ENCODE results near the gene CACNA1C. TPM values are rescaled to one million over a fixed set of nuclear protein-coding genes. Genes with fewer than 3 reads are reported as not detected.

The CACNA1C gene
- total and polyA plus RNA-seq, 5 donors = 34.6 to 163 (median 123) TPM

- H3K27ac ChIP-seq (ENCODE audit: low read length) = no peak overlapping the region
Measured at GRCh38 chr12:2374092-2374906, 321.5 kb downstream of the CACNA1C start.

GRCh38 chr12:2375871-2376270 is 323.1 kb downstream of the CACNA1C start:
- H3K9me3 ChIP-seq (ENCODE audit: control insufficient read depth, low read length) = no peaks in the 10 kb centered on the region
- 83% methylated on average over 3 of the region's 3 CpGs for WGBS
- intact Hi-C loops (cut with DNase I) = no loop called here
- no peaks in the 10 kb centered on the region for H3K27me3 ChIP-seq (ENCODE audit: control insufficient read depth, insufficient read depth)
- H3K4me1 ChIP-seq (ENCODE audit: control insufficient read depth, insufficient read depth, low read length) = peaks cover 11% of the 10 kb centered on the region
- no peak overlapping the region for H3K4me3 ChIP-seq (ENCODE audit: low read length)
- DNase-seq (no peak), ATAC-seq (no peak)
- H3K27ac ChIP-seq (ENCODE audit: low read length) = no peak overlapping the region

More at GRCh38 chr12:2374092-2374906, 321.5 kb downstream of the CACNA1C start:
- ATAC-seq (no peak), DNase-seq (no peak)
- Histone ChIP-seq H3K9me3 (ENCODE audit: control insufficient read depth, low read length) (no peaks in the 10 kb centered on the region), H3K4me3 (ENCODE audit: low read length) (no peak overlapping the region), H3K4me1 (ENCODE audit: control insufficient read depth, insufficient read depth, low read length) (peaks cover 9% of the 10 kb centered on the region), H3K27me3 (ENCODE audit: control insufficient read depth, insufficient read depth) (no peaks in the 10 kb centered on the region)
- WGBS = 88% methylated on average over 10 of the region's 10 CpGs
- intact Hi-C loops (cut with DNase I) = no loop called here

DNA sequence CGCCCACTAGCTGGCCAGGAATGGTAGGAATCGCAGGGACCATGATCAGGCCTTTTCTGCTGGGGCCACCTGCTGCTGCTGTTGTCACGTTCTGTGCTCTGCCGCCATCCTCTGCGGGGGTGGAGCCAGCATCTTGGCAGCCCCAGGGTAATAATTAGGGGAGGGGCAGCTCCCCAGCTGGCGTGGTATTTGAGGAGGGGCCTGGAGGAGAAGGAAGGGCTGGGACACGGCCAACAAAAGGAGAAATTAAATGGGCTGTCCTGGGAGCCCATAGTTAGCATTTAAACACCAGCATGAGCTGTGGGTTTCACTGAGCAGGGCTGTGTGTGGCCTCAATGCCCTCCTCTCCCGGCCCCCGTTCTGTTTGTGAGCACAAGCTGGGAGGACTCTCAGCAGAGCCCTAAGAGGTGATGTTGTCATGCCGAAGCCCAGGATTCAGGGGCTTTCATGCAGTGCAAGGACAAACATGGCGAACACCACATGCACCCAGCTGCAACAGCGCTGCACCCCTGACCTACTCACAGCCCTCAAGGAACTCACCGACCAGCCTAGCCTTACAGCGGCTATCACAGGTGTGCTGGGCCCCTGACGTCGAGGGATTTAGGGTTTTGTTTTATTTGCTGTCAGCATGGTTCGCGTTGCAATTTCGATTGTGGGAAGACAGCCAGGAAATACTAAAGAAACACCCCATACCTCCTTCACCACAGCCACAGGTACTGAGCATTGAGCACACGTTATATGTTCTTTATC is 324.3 kb downstream of the CACNA1C start:
- ATAC-seq (no peak), DNase-seq (no peak)
- Histone ChIP-seq H3K27me3 (ENCODE audit: control insufficient read depth, insufficient read depth) (no peaks in the 10 kb centered on the region), H3K9me3 (ENCODE audit: control insufficient read depth, low read length) (no peaks in the 10 kb centered on the region), H3K27ac (ENCODE audit: low read length) (no peak overlapping the region), H3K4me3 (ENCODE audit: low read length) (no peak overlapping the region), H3K4me1 (ENCODE audit: control insufficient read depth, insufficient read depth, low read length) (peaks cover 13% of the 10 kb centered on the region)
- WGBS = 71% methylated on average over 20 of the region's 20 CpGs
- intact Hi-C loops (cut with DNase I) = no loop called here

- peak in 1 of 2 donors; percentile 35 for ATAC-seq
- peaks cover 23% of the 10 kb centered on the region for H3K4me1 ChIP-seq (ENCODE audit: control insufficient read depth, insufficient read depth, low read length)
- DNase-seq = no peak
- H3K9me3 ChIP-seq (ENCODE audit: control insufficient read depth, low read length) = no peaks in the 10 kb centered on the region
- intact Hi-C loops (cut with DNase I) = no loop called here
- no peak overlapping the region for H3K27ac ChIP-seq (ENCODE audit: low read length)
- WGBS = 67% methylated on average over 7 of the region's 7 CpGs
- no peaks in the 10 kb centered on the region for H3K27me3 ChIP-seq (ENCODE audit: control insufficient read depth, insufficient read depth)
- no peak overlapping the region for H3K4me3 ChIP-seq (ENCODE audit: low read length)
Measured at GRCh38 chr12:2378835-2379330, 326.1 kb downstream of the CACNA1C start.

GRCh38 chr12:2380946-2381345 is 328.2 kb downstream of the CACNA1C start:
- 93% methylated on average over 2 of the region's 2 CpGs for WGBS
- H3K4me1 ChIP-seq (ENCODE audit: control insufficient read depth, insufficient read depth, low read length) = peaks cover 24% of the 10 kb centered on the region
- no peak overlapping the region for H3K4me3 ChIP-seq (ENCODE audit: low read length)
- no peak overlapping the region for H3K27ac ChIP-seq (ENCODE audit: low read length)
- H3K27me3 ChIP-seq (ENCODE audit: control insufficient read depth, insufficient read depth) = no peaks in the 10 kb centered on the region
- ATAC-seq (no peak), DNase-seq (no peak)
- H3K9me3 ChIP-seq (ENCODE audit: control insufficient read depth, low read length) = no peaks in the 10 kb centered on the region
- intact Hi-C loops (cut with DNase I) = no loop called here

DNA sequence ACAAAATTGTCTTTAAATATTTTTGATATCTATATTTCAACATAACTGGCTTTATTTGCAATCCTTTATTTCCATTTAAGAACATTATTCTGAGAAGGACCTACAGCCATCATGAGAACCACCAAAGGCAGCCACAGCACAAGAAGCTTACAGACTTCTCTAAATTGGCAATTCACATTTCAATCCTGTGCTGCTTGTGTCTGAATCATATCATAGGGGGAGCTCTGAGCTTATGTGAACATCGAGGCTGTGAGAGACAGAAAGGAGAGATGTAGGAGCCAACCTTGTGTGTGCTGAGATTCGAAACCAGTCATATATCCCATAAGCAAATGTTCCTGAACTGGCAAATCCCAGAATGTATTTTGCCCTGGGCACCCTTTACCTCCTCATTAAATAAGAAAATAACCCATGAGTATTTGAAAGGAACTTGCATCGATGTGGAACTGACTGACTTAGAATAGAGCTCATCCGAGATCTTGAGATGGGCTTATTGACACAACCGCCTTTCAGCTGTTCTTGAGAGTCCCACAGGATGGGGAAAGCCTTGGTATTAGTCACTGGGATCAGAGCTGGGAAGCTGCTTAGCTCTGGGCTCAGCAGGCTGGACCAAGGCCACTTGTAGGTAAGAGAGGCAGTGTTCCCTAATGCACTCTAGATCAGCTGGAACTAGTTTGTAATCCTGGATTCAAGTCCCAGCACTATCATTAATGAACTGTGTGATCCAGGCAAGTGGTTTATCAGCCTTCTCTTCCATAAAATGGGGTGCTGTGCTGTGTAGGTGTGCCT is 329.8 kb downstream of the CACNA1C start:
- H3K27ac ChIP-seq (ENCODE audit: low read length) = peak overlapping the region; percentile 47
- peaks cover 24% of the 10 kb centered on the region for H3K4me1 ChIP-seq (ENCODE audit: control insufficient read depth, insufficient read depth, low read length)
- 73% methylated on average over 5 of the region's 5 CpGs for WGBS
- no peaks in the 10 kb centered on the region for H3K27me3 ChIP-seq (ENCODE audit: control insufficient read depth, insufficient read depth)
- H3K4me3 ChIP-seq (ENCODE audit: low read length) = no peak overlapping the region
- DNase-seq (no peak), ATAC-seq (peak in 1 of 2 donors; percentile 9)
- no peaks in the 10 kb centered on the region for H3K9me3 ChIP-seq (ENCODE audit: control insufficient read depth, low read length)
- intact Hi-C loops (cut with DNase I) = no loop called here

GRCh38 chr12:2383325-2384028 is 330.7 kb downstream of the CACNA1C start:
- intact Hi-C loops (cut with DNase I) = no loop called here

GRCh38 chr12:2384029-2384386 is 331.2 kb downstream of the CACNA1C start:
- Histone ChIP-seq H3K9me3 (ENCODE audit: control insufficient read depth, low read length) (no peaks in the 10 kb centered on the region), H3K27me3 (ENCODE audit: control insufficient read depth, insufficient read depth) (no peaks in the 10 kb centered on the region), H3K27ac (ENCODE audit: low read length) (peak overlapping the region; percentile 48), H3K4me3 (ENCODE audit: low read length) (no peak overlapping the region), H3K4me1 (ENCODE audit: control insufficient read depth, insufficient read depth, low read length) (peaks cover 26% of the 10 kb centered on the region)
- WGBS = 95% methylated on average over 6 of the region's 6 CpGs
- no peak for DNase-seq
- ATAC-seq = no peak
- intact Hi-C loops (cut with DNase I) = no loop called here

More at GRCh38 chr12:2383325-2384028, 330.7 kb downstream of the CACNA1C start:
- no peak for DNase-seq
- Histone ChIP-seq H3K9me3 (ENCODE audit: control insufficient read depth, low read length) (no peaks in the 10 kb centered on the region), H3K27ac (ENCODE audit: low read length) (peak overlapping the region; percentile 48), H3K27me3 (ENCODE audit: control insufficient read depth, insufficient read depth) (no peaks in the 10 kb centered on the region), H3K4me1 (ENCODE audit: control insufficient read depth, insufficient read depth, low read length) (peaks cover 24% of the 10 kb centered on the region), H3K4me3 (ENCODE audit: low read length) (no peak overlapping the region)
- WGBS = 49% methylated on average over 10 of the region's 10 CpGs
- ATAC-seq = no peak

DNA sequence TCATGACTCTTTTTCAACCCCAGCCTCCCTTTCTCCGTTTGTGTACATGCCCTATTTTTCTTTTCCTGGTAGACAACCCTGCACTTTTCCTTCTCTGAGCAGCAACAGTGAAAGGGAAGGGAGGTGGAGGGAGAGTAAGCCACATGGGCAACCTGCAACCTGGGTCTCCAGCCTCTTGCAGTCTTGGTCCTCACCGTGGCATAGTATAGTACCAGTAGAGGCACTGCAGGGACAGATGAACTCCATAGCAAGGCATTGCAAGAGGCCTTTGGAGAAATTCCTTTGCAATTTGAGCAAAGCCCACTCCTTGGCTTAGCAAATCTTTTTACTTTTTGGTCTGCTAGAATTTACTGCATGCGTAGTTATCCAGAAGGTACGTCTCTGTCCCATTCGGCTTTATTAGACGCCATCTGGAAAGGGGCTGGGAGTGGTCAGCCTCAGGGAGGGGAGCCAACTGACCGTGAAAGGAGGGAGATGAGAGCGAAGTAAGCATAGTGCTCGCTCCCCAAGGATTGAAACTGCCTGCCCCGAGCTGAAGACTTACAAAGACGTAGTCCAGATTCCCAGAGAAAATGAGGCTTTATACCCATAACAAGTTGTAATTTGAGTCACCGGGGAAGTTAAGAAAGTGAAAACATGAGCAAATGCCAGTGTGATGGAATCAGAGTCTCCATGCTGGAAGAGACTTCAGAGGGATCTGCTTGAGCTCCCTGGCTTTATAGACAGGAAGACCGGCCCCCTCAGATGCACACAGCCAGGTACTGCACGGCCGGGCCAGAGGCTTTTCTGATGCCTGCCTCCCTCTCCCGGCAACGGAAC is 332.0 kb downstream of the CACNA1C start:
- peaks cover 28% of the 10 kb centered on the region for H3K4me1 ChIP-seq (ENCODE audit: control insufficient read depth, insufficient read depth, low read length)
- no peaks in the 10 kb centered on the region for H3K9me3 ChIP-seq (ENCODE audit: control insufficient read depth, low read length)
- intact Hi-C loops (cut with DNase I) = no loop called here

DNA sequence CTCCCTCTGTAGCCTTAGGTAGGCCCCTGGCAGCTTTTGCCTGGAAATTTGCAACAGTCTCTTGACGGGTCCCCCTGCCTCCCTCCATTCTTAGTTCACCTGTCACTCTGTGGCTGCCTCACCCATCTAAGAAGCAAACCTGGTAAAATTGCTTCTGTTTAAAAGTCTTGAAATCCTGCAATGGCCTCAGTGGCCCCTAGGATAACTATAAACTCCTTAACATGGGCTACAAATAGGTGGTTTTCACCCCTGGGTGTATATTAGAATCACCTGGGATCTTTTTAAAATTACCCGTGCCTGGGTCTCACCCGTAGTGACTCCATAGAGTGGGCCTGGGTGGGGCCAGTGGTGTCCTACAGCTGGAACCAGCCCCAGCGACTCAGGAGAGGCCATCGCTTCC is 332.7 kb downstream of the CACNA1C start:
- no peaks in the 10 kb centered on the region for H3K27me3 ChIP-seq (ENCODE audit: control insufficient read depth, insufficient read depth)
- no peak for DNase-seq
- H3K4me1 ChIP-seq (ENCODE audit: control insufficient read depth, insufficient read depth, low read length) = peaks cover 28% of the 10 kb centered on the region
- no peak overlapping the region for H3K4me3 ChIP-seq (ENCODE audit: low read length)
- ATAC-seq = no peak
- no peak overlapping the region for H3K27ac ChIP-seq (ENCODE audit: low read length)
- no peaks in the 10 kb centered on the region for H3K9me3 ChIP-seq (ENCODE audit: control insufficient read depth, low read length)
- intact Hi-C loops (cut with DNase I) = no loop called here
- WGBS = 95% methylated on average over 5 of the region's 5 CpGs

More for the DNA sequence above, 332.0 kb downstream of the CACNA1C start:
- Histone ChIP-seq H3K27ac (ENCODE audit: low read length) (peak overlapping the region; percentile 36), H3K4me3 (ENCODE audit: low read length) (no peak overlapping the region), H3K27me3 (ENCODE audit: control insufficient read depth, insufficient read depth) (no peaks in the 10 kb centered on the region)
- ATAC-seq = peak; percentile 7 to 19
- peak in 2 of 3 donors; percentile 29 to 57 for DNase-seq
- WGBS = 60% methylated on average over 17 of the region's 17 CpGs
